Ishikawa (cell line): Measurements from ENCODE around the gene TXNDC16.

Experiments
- CEBPB ChIP-seq: IDR thresholded peaks from 2 replicates; pipeline ENCODE4 v1.6.1; 2012
- CREB1 ChIP-seq: IDR thresholded peaks from 2 replicates; pipeline ENCODE4 v1.6.1; 2012; ENCODE audit warnings: low read depth
- EP300 ChIP-seq: IDR thresholded peaks from 2 replicates; pipeline ENCODE4 v1.6.1; 2012; ENCODE audit warnings: borderline replicate concordance
- RAD21 ChIP-seq: IDR thresholded peaks from 2 replicates; pipeline ENCODE4 v1.6.1; 2012; ENCODE audit warnings: low read depth
- TCF12 ChIP-seq: IDR thresholded peaks from 2 replicates; pipeline ENCODE4 v1.6.1; 2012; ENCODE audit warnings: low read depth
- TEAD4 ChIP-seq: IDR thresholded peaks from 2 replicates; pipeline ENCODE4 v1.6.1; 2012
- ZBTB7A ChIP-seq: IDR thresholded peaks from 2 replicates; pipeline ENCODE4 v1.6.1; 2012; ENCODE audit warnings: low read depth
- TF ChIP-seq, protein P1 (sequence below): IDR thresholded peaks from 2 replicates; pipeline ENCODE4 v1.6.1; 2012; ENCODE audit warnings: low read depth, mild to moderate bottlenecking
- TF ChIP-seq, protein P2 (sequence below): IDR thresholded peaks from 2 replicates; pipeline ENCODE4 v1.6.1; 2012
- TF ChIP-seq, protein P3 (sequence below): IDR thresholded peaks from 2 replicates; pipeline ENCODE4 v1.6.1; 2012

DNA sequence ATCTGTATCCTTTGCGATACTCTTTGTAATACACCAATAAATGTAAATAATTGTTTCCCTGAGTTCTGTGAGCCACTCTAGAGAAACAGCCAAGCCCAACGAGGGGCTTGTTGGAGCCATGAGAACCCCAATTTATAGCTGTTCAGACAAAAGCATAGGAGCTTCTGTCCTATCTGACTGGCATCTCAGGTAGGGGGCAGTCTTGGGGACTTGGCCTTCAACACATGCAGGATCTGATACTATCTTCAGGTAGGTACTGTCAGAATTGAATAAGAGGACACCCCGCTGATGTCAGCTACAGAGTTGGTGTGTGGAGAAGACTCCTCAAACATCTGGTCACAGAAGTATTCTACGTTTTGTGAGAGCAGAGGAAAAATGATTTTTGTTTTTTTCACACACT, 25.3 kb downstream of the TXNDC16 start:
- TF ChIP-seq CEBPB (no peak), RAD21 (no peak), ZBTB7A (no peak), CREB1 (no peak), TEAD4 (no peak), TCF12 (no peak), EP300 (no peak)
- TF ChIP-seq, protein P1, sequence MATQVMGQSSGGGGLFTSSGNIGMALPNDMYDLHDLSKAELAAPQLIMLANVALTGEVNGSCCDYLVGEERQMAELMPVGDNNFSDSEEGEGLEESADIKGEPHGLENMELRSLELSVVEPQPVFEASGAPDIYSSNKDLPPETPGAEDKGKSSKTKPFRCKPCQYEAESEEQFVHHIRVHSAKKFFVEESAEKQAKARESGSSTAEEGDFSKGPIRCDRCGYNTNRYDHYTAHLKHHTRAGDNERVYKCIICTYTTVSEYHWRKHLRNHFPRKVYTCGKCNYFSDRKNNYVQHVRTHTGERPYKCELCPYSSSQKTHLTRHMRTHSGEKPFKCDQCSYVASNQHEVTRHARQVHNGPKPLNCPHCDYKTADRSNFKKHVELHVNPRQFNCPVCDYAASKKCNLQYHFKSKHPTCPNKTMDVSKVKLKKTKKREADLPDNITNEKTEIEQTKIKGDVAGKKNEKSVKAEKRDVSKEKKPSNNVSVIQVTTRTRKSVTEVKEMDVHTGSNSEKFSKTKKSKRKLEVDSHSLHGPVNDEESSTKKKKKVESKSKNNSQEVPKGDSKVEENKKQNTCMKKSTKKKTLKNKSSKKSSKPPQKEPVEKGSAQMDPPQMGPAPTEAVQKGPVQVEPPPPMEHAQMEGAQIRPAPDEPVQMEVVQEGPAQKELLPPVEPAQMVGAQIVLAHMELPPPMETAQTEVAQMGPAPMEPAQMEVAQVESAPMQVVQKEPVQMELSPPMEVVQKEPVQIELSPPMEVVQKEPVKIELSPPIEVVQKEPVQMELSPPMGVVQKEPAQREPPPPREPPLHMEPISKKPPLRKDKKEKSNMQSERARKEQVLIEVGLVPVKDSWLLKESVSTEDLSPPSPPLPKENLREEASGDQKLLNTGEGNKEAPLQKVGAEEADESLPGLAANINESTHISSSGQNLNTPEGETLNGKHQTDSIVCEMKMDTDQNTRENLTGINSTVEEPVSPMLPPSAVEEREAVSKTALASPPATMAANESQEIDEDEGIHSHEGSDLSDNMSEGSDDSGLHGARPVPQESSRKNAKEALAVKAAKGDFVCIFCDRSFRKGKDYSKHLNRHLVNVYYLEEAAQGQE: no peak
- TF ChIP-seq, protein P2, sequence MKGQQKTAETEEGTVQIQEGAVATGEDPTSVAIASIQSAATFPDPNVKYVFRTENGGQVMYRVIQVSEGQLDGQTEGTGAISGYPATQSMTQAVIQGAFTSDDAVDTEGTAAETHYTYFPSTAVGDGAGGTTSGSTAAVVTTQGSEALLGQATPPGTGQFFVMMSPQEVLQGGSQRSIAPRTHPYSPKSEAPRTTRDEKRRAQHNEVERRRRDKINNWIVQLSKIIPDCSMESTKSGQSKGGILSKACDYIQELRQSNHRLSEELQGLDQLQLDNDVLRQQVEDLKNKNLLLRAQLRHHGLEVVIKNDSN: no peak
- TF ChIP-seq, protein P3, sequence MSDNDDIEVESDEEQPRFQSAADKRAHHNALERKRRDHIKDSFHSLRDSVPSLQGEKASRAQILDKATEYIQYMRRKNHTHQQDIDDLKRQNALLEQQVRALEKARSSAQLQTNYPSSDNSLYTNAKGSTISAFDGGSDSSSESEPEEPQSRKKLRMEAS: no peak
